IMR-90 (cell line): ENCODE results near the gene NBEA. TPM values are rescaled to one million over a fixed set of nuclear protein-coding genes. Genes with fewer than 3 reads are reported as not detected.

Experiments
- ATAC-seq: fragments of 200-7000 bp; cut with Tn5 transposase; 2 replicates; pipeline ENCODE4 v1.9.1; 2020; ENCODE audit warnings: low read depth, mild to moderate bottlenecking, moderate library complexity
- BruUV-seq: library from RNA; stranded (reverse); fragments of 400-500 nt; replicated peaks from 2 replicates; lab custom pipeline; 2021; lab: Mats Ljungman, UMichigan
- CTCF ChIA-PET: fragments of 300-600 bp; formaldehyde crosslinking; extraction: SDS; loops from one replicate; lab custom pipeline; 2021; ENCODE audit warnings: antibody characterized with exemption; lab: Yijun Ruan, JAX
- POLR2A ChIA-PET: fragments of 300-600 bp; sonication (Branson Sonifier 250); formaldehyde crosslinking; loops from one replicate; lab custom pipeline; 2022; ENCODE audit warnings: antibody characterized with exemption; ENCODE audit not compliant: unreplicated experiment; lab: Charles Lee
- DNase-seq: peaks from one replicate; pipeline ENCODE4 v3.0.0; 2013
- H2AFZ ChIP-seq: replicated peaks from 2 replicates; pipeline ENCODE3; 2013; ENCODE audit warnings: low read length, mild to moderate bottlenecking; ENCODE audit not compliant: poor library complexity
- H2AK5ac ChIP-seq: 2 replicates; pipeline ENCODE4 v1.6.1; 2013; ENCODE audit warnings: low read depth, low read length, inconsistent platforms
- H2AK9ac ChIP-seq: replicated peaks from 2 replicates; pipeline ENCODE3; 2013; ENCODE audit warnings: mild to moderate bottlenecking, low read depth, low read length, moderate library complexity; ENCODE audit not compliant: poor library complexity
- H2BK120ac ChIP-seq: 2 replicates; pipeline ENCODE4 v1.6.1; 2013; ENCODE audit warnings: low read depth, low read length, inconsistent platforms
- H2BK15ac ChIP-seq: 3 replicates; pipeline ENCODE4 v1.6.1; 2013; ENCODE audit warnings: low read depth, low read length, inconsistent platforms
- H2BK20ac ChIP-seq: 2 replicates; pipeline ENCODE4 v1.6.1; 2013; ENCODE audit warnings: low read depth, mild to moderate bottlenecking, inconsistent platforms, low read length, moderate library complexity
- H2BK5ac ChIP-seq: 2 replicates; pipeline ENCODE4 v1.6.1; 2013; ENCODE audit warnings: mild to moderate bottlenecking, low read depth, low read length, inconsistent platforms; ENCODE audit not compliant: poor library complexity, severe bottlenecking
- H3K14ac ChIP-seq: replicated peaks from 2 replicates; pipeline ENCODE4 v1.6.1; 2013; ENCODE audit warnings: low read depth, low read length, inconsistent platforms
- H3K18ac ChIP-seq: 2 replicates; pipeline ENCODE4 v1.6.1; 2013; ENCODE audit warnings: low read depth, low read length, control low read depth
- H3K23ac ChIP-seq: 2 replicates; pipeline ENCODE4 v1.6.1; 2013; ENCODE audit warnings: low read depth, low read length, inconsistent platforms
- H3K27ac ChIP-seq: 2 replicates; pipeline ENCODE4 v1.5.1; 2013; ENCODE audit warnings: mild to moderate bottlenecking, control low read depth, low read length; ENCODE audit not compliant: insufficient read depth
- H3K27me3 ChIP-seq: 2 replicates; pipeline ENCODE4 v1.6.1; 2013; ENCODE audit warnings: low read length; ENCODE audit not compliant: control insufficient read depth, insufficient read depth
- H3K36me3 ChIP-seq: 2 replicates; pipeline ENCODE4 v1.6.1; 2013; ENCODE audit warnings: low read length, mixed read lengths; ENCODE audit not compliant: control insufficient read depth, insufficient read depth
- H3K4ac ChIP-seq: 2 replicates; pipeline ENCODE4 v1.6.1; 2013; ENCODE audit warnings: low read depth, low read length, inconsistent platforms
- H3K4me1 ChIP-seq: 2 replicates; pipeline ENCODE4 v1.6.1; 2013; ENCODE audit warnings: low read length, mixed read lengths; ENCODE audit not compliant: control insufficient read depth, insufficient read depth
- H3K4me2 ChIP-seq: 2 replicates; pipeline ENCODE4 v1.6.1; 2013; ENCODE audit warnings: low read depth, mild to moderate bottlenecking, control low read depth, low read length, moderate library complexity
- H3K4me3 ChIP-seq: 2 replicates; pipeline ENCODE4 v1.5.1; 2013; ENCODE audit warnings: low read depth, mild to moderate bottlenecking, control low read depth, low read length, moderate library complexity; ENCODE audit not compliant: insufficient read depth
- H3K56ac ChIP-seq: 2 replicates; pipeline ENCODE4 v1.6.1; 2013; ENCODE audit warnings: low read length, inconsistent platforms; ENCODE audit not compliant: insufficient read depth; ENCODE audit errors: extremely low read depth
- H3K79me1 ChIP-seq, 2 experiments: 2 replicates each; pipeline ENCODE4 v1.6.1; 2013; ENCODE audit warnings: low read length in 2 of 2, inconsistent platforms in 1 of 2, low read depth in 1 of 2
- H3K9ac ChIP-seq: 2 replicates; pipeline ENCODE4 v1.6.1; 2013; ENCODE audit warnings: low read depth, low read length, control low read depth
- H3K9me1 ChIP-seq: 2 replicates; pipeline ENCODE4 v1.6.1; 2013; ENCODE audit warnings: low read length, inconsistent platforms; ENCODE audit not compliant: insufficient read depth
- H3K9me3 ChIP-seq: 2 replicates; pipeline ENCODE4 v1.6.1; 2013; ENCODE audit warnings: low read length; ENCODE audit not compliant: control insufficient read depth, insufficient read depth
- H4K20me1 ChIP-seq: 2 replicates; pipeline ENCODE4 v1.6.1; 2013; ENCODE audit warnings: low read length, inconsistent platforms; ENCODE audit not compliant: insufficient read depth
- H4K5ac ChIP-seq: 2 replicates; pipeline ENCODE4 v1.6.1; 2013; ENCODE audit warnings: mild to moderate bottlenecking, low read depth, low read length, control low read depth
- H4K8ac ChIP-seq, 2 experiments: 2 replicates each; pipeline ENCODE4 v1.6.1; 2013; ENCODE audit warnings: low read depth in 2 of 2, low read length in 2 of 2, control low read depth in 1 of 2, inconsistent platforms in 1 of 2
- H4K91ac ChIP-seq: 2 replicates; pipeline ENCODE4 v1.6.1; 2013; ENCODE audit warnings: low read depth, low read length, inconsistent platforms; ENCODE audit not compliant: insufficient read depth
- CHD1 ChIP-seq: IDR thresholded peaks from 2 replicates; pipeline ENCODE4 v1.6.1; 2012; ENCODE audit warnings: low read depth, low read length, improper control_type of control experiment
- MXI1 ChIP-seq: IDR thresholded peaks from 2 replicates; pipeline ENCODE4 v1.6.1; 2012; ENCODE audit warnings: low read depth, mild to moderate bottlenecking, low read length, moderate library complexity, borderline replicate concordance
- POLR2A ChIP-seq: IDR thresholded peaks from 2 replicates; pipeline ENCODE4 v1.6.1; 2012; ENCODE audit warnings: mild to moderate bottlenecking, low read depth, low read length
- RCOR1 ChIP-seq: IDR thresholded peaks from 2 replicates; pipeline ENCODE4 v1.6.1; 2012; ENCODE audit warnings: mild to moderate bottlenecking, low read length, improper control_type of control experiment; ENCODE audit not compliant: insufficient replicate concordance
- WGBS, 2 experiments: methylation state at CpG; one replicate each; pipeline versions ENCODE4 v1.1.5 to v1.1.7; 2013; ENCODE audit warnings: missing lambda C conversion rate in 2 of 2; ENCODE audit not compliant: insufficient read length in 1 of 2; ENCODE audit errors: extremely low coverage in 2 of 2; 5-methylcytosine and 5-hydroxymethylcytosine counted together
- dilution Hi-C: fragments of 300-500 bp; cut with HindIII; formaldehyde crosslinking; loops from one replicate; pipeline ENCODE4 v1.14.3; 2018; ENCODE audit warnings: low sequenced_read_pairs; ENCODE audit not compliant: unreplicated experiment
- in situ Hi-C: fragments of 300-500 bp; cut with MboI; formaldehyde crosslinking; loops from 3 replicates; pipeline ENCODE4 v1.14.3; 2019; ENCODE audit warnings: low sequenced_read_pairs, inconsistent platforms, mixed read lengths
- intact Hi-C: fragments of 100-400 bp; cut with micrococcal nuclease; formaldehyde crosslinking; loops from 2 replicates; pipeline ENCODE4 v1.10.0; 2022
- polyA plus RNA-seq, 3 experiments: library from polyadenylated mRNA; depleted of rRNA; stranded (reverse); fragments of >200 nt; gene quantifications; 2 replicates each; pipeline ENCODE4 v1.2.3, GENCODE V29; 2012; ENCODE audit warnings: low replicate concordance in 1 of 3
- total RNA-seq: library from RNA; depleted of rRNA; stranded (reverse); fragments of >200 nt; gene quantifications from 2 replicates; pipeline ENCODE4 v1.2.3, GENCODE V29; 2012

The NBEA gene
- total and polyA plus RNA-seq, 2 of the 4 experiments (the other 2 are of a cell fraction), result 0.82 to 2.2 TPM

DNA sequence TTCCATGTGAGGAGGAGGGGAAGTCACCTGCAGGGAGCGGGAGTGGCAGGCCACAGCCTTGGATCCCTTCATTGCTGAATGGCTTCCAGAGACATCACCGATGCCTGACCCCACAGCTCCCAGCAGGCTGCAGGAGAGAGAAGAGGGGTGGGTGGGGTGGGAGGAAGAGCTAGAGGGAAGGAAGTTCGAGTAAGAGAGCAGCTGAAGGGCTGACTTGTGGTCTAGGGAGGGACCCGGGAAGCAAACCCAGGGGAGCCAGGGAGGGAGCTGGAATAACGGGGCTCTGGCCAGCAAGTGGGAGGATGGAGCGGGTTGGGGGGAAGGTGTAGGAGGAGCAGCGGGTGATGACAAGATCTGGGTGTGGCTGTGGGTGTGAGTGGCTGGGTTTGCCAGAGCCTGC lies 764.2 kb downstream of the NBEA start:
- 83% methylated on average over 2 of the region's 7 CpGs; no CpG with 5 or more reads in 1 of the 2 experiments for WGBS, 2 experiments
- Histone ChIP-seq H2AK9ac (no peak overlapping the region), H3K4me3 (no peak overlapping the region), H4K20me1 (no peaks in the 10 kb centered on the region), H3K4ac (no peak overlapping the region), H3K79me1 (no peaks in the 10 kb centered on the region), H3K9me1 (peaks cover 7% of the 10 kb centered on the region), H2BK120ac (no peak overlapping the region), H3K18ac (no peak overlapping the region), H2AFZ (no peak overlapping the region), H3K4me1 (peaks cover 6% of the 10 kb centered on the region), H3K36me3 (no peaks in the 10 kb centered on the region), H2BK20ac (no peak overlapping the region), H4K91ac (no peak overlapping the region), H3K9me3 (no peaks in the 10 kb centered on the region), H2BK5ac (no peak overlapping the region), H3K9ac (no peak overlapping the region), H3K4me2 (no peak overlapping the region), H4K8ac (no peak overlapping the region), H3K23ac (no peak overlapping the region), H4K5ac (no peak overlapping the region), H2AK5ac (no peak overlapping the region), H3K27ac (no peak overlapping the region), H3K14ac (no peak overlapping the region), H2BK15ac (no peak overlapping the region), H3K27me3 (no peaks in the 10 kb centered on the region), H3K56ac (no peak overlapping the region)
- in situ Hi-C loops, result no loop called here
- ChIA-PET CTCF (no interaction called here), POLR2A (no interaction called here)
- intact Hi-C loops, result no loop called here
- no peak for DNase-seq
- TF ChIP-seq MXI1 (no peak), RCOR1 (no peak), POLR2A (no peak), CHD1 (no peak)
- no peak for ATAC-seq
- dilution Hi-C loops, result no loop called here
- no TSS peak for BruUV-seq
